ENCODE data around the gene ALDH1A1.

GRCh38 chr9:72912476-72913381, 40.1 kb downstream of the ALDH1A1 start:
- TF ChIP-seq POLR2A (IDR thresholded peaks at IDR 0.05) (no peak), CTCF (IDR thresholded peaks at IDR 0.05) (no peak)

All from Peyer's patch (tissue), 4 donors.